ENCODE measurements around the gene BMAL1.

DNA sequence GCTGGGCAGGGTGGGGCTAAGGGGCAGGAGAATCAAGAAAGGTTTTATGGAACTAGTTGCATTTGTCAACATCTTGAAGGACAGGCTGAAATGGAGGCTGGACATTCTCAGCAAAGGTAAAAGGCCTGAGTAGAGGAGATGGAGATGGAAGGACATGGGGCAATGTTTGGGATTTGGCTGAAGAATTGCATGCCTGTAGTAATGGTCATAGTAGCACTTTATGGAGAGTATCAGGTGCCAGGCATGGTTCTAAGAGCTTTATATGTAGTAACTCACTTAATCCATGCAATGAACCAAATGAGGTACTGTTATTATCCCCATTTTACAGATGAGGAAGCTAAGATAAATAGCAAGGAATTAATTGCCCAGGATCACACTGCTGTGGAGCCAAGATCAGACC lies 23.9 kb downstream of the BMAL1 start:
- TF ChIP-seq TAF1 (IDR thresholded peaks at IDR 0.05; ENCODE audit: borderline replicate concordance, low read depth, low read length) = no peak
- TF ChIP-seq POLR2AphosphoS5 (IDR thresholded peaks at IDR 0.05; ENCODE audit: low read depth, low read length) = no peak
- TF ChIP-seq POLR2A (IDR thresholded peaks at IDR 0.05; ENCODE audit: low read depth, low read length) = no peak
